ENCODE measurements around the gene FANCC.
"Not testable (repeated sequence)": the region's sequence is repeated elsewhere in the genome, so short reads cannot be mapped to it uniquely, and the experiment has no call there.

FANCC gene

GRCh38 chr9:95226921-95227320 is 90.6 kb downstream of the FANCC start:
- DNase-seq (ENCODE audit: low read depth), result no peak

- DNase-seq (ENCODE audit: low read depth), result no peak
These were observed 91.8 kb downstream of the FANCC start for GRCh38 chr9:95225726-95226106.

- DNase-seq (ENCODE audit: low read depth), result no peak
These were observed 92.3 kb downstream of the FANCC start for GRCh38 chr9:95225076-95225725.

- no peak for DNase-seq (ENCODE audit: low read depth)
These were observed 93.0 kb downstream of the FANCC start for GRCh38 chr9:95224376-95225019.

- DNase-seq (ENCODE audit: low read depth), result not testable (repeated sequence)
These were observed 97.2 kb downstream of the FANCC start for GRCh38 chr9:95220352-95220751.

- DNase-seq (ENCODE audit: low read depth), result no peak
These were observed 98.7 kb downstream of the FANCC start for GRCh38 chr9:95218773-95219172.

- DNase-seq (ENCODE audit: low read depth), result no peak
These were observed 99.6 kb downstream of the FANCC start for GRCh38 chr9:95217936-95218335.

- DNase-seq (ENCODE audit: low read depth), result no peak
These were observed 102.1 kb downstream of the FANCC start for GRCh38 chr9:95215336-95215898.

- DNase-seq (ENCODE audit: low read depth), result no peak
These were observed 104.4 kb downstream of the FANCC start for GRCh38 chr9:95213117-95213516.

- no peak for DNase-seq (ENCODE audit: low read depth)
These were observed 106.5 kb downstream of the FANCC start for GRCh38 chr9:95211028-95211427.

- no peak for DNase-seq (ENCODE audit: low read depth)
These were observed 110.1 kb downstream of the FANCC start for GRCh38 chr9:95207403-95207802.

GRCh38 chr9:95206143-95206542 is 111.4 kb downstream of the FANCC start:
- DNase-seq (ENCODE audit: low read depth), result peak; percentile 19

GRCh38 chr9:95204710-95205109 is 112.8 kb downstream of the FANCC start:
- no peak for DNase-seq (ENCODE audit: low read depth)

- no peak for DNase-seq (ENCODE audit: low read depth)
These were observed 113.2 kb downstream of the FANCC start for GRCh38 chr9:95204310-95204709.

- DNase-seq (ENCODE audit: low read depth), result not testable (repeated sequence)
These were observed 114.5 kb downstream of the FANCC start for GRCh38 chr9:95203019-95203418.

- no peak for DNase-seq (ENCODE audit: low read depth)
These were observed 115.3 kb downstream of the FANCC start for GRCh38 chr9:95202076-95202681.

GRCh38 chr9:95201206-95201605 is 116.3 kb downstream of the FANCC start:
- no peak for DNase-seq (ENCODE audit: low read depth)

- no peak for DNase-seq (ENCODE audit: low read depth)
These were observed 119.7 kb downstream of the FANCC start for GRCh38 chr9:95197692-95198271.

GRCh38 chr9:95193480-95193879 is 124.0 kb downstream of the FANCC start:
- no peak for DNase-seq (ENCODE audit: low read depth)

- DNase-seq (ENCODE audit: low read depth), result peak; percentile 13
These were observed 124.4 kb downstream of the FANCC start for GRCh38 chr9:95193067-95193466.

GRCh38 chr9:95192631-95193030 is 124.9 kb downstream of the FANCC start:
- no peak for DNase-seq (ENCODE audit: low read depth)

GRCh38 chr9:95190413-95190812 is 127.1 kb downstream of the FANCC start:
- no peak for DNase-seq (ENCODE audit: low read depth)

Data from ELR (cell line).